Measurements from ENCODE around the gene C12orf43.

The C12orf43 gene

DNA sequence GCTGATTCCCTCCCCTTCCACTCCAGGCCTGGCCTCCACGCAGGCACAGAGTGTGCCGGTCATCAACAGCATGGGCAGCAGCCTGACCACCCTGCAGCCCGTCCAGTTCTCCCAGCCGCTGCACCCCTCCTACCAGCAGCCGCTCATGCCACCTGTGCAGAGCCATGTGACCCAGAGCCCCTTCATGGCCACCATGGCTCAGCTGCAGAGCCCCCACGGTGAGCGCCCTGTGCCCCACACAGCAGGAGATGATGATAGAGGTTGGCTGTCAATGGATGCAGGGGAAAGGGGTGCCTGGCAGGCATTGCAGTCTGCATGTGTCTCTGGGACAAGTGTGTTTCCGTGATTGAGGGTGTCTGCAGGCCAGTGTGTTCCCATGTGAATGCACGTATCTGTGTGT, 18.8 kb downstream of the C12orf43 start:
- DNase-seq = no peak

DNA sequence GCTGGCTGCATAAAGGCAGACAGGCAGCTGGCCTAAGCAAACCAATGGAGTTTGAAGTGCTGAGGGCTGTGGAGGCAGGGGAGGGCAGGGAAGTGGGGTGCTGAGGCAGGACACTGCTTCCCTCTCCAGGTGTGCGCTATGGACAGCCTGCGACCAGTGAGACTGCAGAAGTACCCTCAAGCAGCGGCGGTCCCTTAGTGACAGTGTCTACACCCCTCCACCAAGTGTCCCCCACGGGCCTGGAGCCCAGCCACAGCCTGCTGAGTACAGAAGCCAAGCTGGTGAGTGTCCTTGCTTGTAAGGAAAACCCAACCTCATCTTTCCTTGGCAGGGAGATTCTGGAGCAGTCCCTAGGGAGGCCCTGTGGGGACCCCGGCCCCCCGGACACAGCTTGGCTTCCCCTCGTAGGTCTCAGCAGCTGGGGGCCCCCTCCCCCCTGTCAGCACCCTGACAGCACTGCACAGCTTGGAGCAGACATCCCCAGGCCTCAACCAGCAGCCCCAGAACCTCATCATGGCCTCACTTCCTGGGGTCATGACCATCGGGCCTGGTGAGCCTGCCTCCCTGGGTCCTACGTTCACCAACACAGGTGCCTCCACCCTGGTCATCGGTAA, 20.0 kb downstream of the C12orf43 start:
- no peak for DNase-seq

DNA sequence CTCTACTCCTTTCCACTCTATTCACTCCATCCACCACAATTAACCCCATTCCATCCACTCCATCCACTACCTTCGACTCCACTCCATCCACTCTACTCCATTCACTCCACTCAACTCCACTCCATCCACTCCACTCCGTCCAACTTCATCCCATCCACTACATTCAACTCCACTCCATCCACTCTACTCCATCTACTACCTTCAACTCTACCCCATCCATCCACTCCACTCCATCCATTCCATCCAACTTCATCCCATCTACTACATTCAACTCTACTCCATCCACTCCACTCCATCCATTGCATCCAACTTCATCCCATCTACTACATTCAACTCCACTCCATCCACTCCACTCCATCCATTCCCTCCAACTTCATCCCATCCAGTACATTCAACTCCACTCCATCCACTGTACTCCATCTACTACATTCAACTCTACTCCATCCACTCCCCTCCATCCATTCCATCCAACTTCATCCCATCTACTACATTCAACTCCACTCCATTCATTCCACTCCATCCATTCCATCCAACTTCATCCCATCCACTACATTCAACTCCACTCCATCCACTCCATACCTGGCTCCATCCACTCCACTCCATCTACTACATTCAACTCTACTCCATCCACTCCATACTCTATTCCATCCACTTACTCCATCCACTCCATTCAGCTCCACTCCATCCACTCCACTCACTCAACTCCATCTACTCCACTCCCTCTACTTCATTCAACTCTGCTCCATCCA, 21.5 kb downstream of the C12orf43 start:
- DNase-seq = no peak

DNA sequence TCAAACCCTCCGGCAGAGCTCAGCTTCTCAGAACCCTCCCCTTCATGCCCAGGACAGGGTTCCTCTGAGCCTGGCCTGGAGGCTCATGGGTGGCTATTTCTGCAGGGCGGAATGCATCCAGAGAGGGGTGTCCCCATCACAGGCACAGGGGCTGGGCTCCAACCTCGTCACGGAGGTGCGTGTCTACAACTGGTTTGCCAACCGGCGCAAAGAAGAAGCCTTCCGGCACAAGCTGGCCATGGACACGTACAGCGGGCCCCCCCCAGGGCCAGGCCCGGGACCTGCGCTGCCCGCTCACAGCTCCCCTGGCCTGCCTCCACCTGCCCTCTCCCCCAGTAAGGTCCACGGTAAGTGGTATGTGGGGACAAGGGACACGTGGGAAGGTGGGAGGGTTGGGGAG, 22.2 kb downstream of the C12orf43 start:
- no peak for DNase-seq

DNA sequence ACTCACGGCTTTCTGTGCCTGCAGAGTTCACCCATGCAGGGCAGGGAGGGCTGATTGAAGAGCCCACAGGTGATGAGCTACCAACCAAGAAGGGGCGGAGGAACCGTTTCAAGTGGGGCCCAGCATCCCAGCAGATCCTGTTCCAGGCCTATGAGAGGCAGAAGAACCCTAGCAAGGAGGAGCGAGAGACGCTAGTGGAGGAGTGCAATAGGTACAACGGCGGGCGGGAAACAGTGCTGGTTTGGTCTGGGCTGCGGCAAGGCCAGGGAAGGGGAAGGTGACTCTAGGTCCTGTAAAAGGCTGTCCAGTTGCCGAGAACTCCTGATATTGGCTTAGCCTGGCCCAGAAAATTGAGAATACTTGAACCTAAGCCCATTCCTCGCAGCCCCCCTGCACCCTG, 22.8 kb downstream of the C12orf43 start:
- DNase-seq = no peak

DNA sequence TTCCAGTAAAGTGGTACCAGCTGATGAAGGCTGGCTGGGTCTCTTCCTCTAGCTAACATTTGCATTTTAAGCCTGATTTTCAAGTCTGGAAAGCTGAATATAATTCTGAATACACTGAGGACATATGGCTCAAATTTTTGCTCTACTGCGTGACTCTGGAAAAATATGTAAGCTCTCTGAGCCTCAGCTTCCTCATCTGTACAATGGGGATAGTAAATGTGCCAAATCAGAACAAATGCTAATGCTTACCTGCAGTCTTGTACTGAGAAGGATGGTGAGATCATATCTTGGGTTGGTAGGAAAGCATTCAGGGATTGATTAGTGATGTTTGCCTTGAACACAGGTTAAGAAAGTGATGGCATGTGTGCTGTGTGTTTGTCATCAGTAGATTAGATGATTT, 23.3 kb downstream of the C12orf43 start:
- DNase-seq = no peak

DNA sequence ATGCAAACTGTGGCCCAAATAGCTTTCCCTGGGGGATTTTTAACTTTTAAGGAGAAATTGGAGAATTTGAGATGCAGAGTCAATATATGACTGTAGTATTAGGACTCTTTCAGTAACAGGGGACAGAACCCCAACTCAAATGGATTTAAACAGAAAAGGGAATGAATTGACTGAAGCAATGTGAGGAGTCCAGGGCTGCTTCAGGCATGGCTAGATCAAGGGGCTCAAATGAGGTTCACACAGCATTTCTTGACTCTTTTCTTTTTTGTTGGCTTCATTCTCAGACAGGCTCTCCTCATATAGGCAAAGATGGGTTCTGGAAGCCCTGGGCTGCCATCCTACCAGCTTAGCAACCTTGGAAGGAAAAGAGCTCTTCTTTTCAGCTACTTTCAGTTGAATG, 24.3 kb downstream of the C12orf43 start:
- DNase-seq = no peak

DNA sequence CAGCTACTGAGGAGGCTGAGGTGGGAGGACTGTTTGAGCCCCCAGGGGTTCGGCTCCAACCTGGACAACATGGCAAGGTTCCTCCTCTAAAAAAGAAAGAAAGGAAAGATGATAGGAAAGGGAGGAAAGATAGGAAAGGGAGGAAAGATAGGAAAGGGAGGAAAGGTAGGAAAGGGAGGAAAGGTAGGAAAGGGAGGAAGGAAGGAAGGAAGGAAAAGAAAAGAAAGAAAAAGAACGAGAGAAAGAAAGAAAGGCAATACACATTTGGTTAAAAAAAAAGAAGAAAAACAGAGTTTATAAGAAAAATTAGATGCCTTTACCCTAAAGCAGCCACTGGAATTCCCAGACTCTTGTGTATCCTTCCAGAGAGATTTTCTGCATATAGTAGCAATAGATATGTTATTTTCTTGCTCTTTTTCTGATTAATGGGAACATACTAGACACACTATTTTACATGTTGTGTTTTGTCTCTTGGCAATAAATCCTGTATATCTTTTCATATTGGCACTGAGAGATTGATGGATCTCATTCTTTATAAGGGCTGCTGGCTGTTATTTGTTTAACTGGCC, 25.7 kb downstream of the C12orf43 start:
- DNase-seq = no peak

DNA sequence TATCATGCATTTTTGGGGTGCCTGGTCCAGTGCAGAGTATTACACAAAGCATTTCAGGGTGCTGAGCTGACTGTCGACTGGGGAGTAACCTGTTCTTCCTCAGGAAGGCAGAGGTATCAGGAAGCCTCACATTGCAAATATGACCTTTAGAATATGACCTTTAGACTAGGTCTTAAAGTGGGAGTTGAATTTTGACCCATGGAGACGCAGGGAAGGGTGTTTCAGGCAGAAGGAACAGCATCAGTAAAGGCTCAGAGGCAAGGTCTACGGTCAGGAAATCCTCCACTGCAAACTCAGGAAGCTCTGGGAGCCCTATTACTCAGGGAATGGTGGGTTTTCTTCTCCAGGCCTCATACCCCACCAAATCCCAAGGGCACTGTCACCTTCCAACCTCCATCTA, 26.6 kb downstream of the C12orf43 start:
- DNase-seq = no peak

DNA sequence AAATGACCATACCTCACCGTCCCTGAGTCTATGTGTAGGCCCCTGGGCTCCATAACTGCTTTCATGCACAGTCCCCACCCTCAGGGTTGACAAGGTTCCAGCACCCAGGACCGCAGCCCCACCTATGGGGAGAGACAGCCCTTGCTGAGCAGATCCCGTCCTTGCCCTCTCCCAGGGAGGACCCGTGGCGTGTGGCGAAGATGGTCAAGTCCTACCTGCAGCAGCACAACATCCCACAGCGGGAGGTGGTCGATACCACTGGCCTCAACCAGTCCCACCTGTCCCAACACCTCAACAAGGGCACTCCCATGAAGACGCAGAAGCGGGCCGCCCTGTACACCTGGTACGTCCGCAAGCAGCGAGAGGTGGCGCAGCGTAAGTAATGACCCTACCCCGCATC, 27.6 kb downstream of the C12orf43 start:
- DNase-seq = no peak

DNA sequence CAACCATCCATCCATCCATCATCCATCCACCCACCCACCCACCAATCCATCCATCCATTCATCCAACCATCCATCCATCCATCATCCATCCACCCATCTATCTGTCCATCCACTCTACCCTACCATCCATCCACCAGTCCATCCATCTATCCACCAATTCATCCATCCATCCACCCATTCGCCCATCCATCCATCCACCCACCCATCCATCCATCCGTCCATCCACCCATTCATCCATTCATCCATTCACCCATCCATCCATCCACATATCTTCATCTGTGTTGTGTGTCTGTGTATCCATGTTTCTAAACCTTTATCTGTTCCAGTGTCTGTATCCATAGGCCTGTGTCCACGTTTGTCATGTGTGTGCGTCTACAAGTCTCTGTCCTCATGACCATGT, 28.1 kb downstream of the C12orf43 start:
- DNase-seq = no peak

DNA sequence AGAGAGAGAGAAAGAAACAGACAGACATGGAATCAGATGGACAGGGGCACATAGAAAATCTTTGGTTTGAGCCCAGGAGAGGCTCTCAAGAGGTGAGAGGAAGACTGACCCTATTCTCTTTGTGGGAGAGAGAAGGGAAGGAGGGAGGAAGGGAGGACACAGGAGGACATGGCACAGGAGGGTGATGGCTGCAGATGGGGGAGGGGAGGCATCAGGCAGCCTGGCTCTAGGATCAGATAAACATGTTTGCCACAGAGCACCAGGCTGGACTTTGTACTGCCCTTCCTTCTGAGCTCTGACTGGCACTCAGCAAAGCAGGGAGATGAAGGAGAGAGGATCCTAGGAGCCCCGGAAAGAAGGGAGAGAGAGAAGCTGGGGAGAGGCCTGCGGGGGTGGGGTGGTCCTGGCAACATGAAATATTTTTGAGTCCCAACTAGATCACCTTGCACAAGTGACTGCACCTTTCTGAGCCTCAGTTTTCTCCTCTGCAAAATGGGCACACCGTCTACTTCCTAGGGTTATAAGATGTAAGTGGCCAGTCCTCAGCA, 31.9 kb downstream of the C12orf43 start:
- DNase-seq = no peak

DNA sequence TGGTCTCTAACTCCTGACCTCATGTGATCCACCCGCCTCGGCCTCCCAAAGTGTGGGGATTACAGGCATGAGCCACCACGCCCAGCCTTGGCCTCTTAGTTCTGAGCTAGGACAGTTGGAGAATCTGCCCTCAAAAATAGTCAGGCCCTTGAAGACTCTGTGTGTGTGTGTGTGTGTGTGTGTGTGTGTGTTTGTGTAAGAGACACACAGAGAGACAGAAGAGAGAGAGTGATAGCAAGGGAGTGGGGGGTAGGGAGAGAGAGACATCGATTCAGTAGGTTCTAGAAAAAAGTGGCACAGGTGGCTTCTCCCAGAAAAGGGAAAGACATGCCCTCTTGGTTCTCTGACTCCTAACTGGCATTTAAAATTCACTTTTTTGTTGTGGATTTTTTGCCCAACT, 32.5 kb downstream of the C12orf43 start:
- DNase-seq = no peak

DNA sequence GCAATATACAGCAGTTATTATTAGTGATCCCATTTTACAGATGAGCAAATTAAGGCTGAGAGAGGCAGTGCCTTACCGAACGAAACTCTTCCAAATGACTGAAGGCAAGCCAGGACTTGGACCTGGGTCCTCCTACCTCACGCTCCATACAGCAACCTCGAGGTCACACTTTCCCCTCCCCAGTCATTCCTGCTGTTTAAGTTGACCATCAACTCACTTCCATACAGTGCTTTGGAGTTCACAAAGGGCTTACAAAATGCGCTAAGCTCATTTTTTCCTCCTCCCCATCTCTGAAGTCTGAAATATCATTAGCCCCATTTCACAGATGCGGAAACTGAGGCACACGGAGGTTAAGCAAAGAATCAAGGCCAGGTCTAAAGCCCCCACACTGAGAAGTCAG, 33.6 kb downstream of the C12orf43 start:
- DNase-seq = no peak

DNA sequence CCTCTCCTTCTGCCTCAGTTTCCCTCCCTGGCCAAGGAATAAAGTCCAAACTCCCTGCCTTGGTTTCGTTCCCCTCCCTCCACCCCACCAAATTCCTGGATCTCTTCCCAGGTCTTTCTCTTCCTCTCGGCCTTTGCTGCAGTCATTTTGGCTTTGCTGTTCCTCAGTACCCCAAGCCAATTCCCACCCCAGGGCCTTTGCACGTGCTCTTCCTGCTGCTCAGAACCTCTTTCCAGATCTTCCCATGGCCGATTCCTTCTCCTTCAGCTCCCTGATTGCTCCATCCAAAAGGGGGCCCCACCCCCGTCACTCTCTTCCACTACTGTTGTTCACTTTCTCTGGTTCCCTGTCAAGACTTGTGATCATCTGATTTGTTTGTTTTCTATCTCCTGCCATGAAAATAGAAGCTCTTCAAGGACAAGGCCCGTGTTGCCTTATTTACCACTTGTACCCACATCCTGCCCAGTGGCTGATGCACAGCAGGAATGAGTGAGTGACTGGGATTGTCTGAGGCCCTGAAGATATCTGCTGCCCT, 34.8 kb downstream of the C12orf43 start:
- DNase-seq = no peak

DNA sequence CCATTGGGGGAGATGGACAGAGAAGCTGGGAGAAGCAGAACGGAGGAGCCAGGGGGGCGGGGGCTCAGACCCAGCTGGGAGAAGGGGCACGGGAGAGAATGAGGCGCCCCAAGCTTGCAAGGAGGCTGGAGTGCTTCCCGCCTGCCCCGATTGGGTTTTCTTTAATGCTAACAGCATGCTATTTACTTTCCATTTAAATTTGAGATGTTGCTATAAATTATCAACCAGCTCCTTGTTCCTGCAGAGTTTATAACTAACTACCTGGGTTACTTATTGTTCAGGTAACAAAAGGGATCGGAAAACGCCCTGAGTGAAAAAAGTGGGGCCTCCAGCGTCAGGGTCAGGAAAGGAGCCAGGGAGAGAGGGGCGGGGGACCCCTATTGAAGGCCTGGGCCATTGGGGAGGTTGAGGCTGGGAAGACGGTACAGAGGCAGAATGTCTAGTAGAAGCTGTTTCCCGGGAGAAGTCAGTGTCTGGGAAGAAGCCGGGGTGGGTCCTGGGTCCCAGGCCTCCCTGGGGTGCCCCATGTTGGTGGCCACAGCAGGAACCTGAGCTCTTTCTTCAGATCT, 35.4 kb downstream of the C12orf43 start:
- no peak for DNase-seq

DNA sequence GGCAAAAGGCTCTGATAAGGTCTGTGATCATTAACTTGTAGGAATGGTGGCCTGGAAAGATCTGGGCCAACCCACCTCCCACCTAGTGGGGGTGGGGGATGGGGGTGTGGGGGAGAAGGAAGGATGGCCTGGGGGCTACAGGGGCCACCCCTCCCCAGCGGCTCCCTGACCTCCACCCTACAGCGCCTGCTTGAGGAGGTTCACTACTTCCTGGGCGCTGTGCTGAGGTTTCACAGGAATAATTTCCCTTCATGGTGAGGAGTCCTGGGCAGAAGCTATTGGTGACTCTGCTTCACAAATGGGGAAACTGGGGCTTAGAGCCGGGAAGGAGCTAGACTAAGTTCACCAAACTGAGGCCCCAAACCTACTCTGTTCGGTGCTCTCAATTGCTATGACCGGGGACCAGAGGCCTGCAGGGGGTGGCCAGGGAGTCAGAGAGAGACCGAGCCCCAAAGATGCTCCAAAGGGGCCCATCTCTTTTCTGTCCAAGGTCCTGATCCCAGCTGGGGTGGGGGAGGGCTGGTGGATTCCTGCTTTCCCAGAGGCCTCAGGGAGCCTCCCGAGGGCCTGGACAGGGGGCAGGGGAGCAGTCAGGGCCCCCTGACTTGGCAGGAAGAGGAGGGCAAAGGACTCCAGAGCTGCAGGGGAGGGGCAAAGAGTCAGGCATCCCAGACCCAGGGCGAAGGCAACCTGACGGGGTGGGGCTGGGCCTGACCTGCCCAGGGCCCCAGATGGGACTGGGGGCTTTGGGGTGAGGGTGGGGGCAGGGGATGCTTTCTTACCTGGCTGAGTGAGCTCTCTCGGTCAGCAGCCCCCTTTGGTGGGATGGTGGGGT, 36.2 kb downstream of the C12orf43 start:
- DNase-seq = no peak

DNA sequence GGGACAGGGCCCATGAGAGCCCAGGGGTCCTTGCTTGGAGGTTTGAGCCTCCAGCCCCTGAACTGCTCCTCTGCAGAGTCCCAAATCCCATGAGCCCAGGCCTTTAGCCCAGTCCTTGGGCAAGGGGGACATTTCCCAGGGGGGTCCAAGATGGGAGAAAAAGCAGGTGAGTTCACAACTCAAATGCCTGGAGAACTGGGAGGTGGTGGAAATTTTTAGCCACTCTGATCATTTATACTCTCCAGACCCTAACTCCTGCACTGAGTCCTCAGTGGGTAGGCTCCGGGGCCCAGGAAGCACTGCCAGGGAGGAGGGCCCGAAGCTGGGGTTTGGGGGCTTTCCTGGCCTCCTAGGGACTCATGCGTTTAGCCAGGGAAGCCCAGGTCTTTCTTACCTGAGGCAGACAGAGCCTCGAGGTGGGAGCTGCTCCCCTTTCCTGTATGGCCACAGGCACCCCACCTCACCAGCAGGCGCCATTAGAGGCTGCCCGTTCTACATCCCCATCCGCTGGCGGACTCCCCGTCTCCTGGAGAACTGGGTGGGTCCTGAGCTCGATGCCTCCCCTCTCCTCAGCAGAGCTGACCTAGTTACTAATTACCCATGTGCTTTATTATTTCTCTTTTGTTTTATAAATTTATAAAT, 36.9 kb downstream of the C12orf43 start:
- no peak for DNase-seq

DNA sequence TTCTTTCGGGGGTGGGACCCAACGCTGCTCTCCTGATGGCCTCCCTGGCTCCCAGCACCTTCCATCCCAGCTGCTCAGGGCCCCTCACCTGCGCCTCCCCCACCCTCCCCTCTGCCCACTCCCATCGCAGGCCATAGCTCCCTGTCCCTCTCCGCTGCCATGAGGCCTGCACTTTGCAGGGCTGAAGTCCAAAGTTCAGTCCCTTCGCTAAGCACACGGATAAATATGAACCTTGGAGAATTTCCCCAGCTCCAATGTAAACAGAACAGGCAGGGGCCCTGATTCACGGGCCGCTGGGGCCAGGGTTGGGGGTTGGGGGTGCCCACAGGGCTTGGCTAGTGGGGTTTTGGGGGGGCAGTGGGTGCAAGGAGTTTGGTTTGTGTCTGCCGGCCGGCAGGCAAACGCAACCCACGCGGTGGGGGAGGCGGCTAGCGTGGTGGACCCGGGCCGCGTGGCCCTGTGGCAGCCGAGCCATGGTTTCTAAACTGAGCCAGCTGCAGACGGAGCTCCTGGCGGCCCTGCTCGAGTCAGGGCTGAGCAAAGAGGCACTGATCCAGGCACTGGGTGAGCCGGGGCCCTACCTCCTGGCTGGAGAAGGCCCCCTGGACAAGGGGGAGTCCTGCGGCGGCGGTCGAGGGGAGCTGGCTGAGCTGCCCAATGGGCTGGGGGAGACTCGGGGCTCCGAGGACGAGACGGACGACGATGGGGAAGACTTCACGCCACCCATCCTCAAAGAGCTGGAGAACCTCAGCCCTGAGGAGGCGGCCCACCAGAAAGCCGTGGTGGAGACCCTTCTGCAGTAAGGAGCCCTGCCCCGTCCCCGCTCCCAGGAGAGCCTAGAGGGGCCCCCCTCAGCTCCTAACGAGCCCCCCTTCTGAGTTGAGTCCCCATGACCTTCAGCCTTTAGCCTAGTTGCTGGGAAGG, 37.7 kb downstream of the C12orf43 start, which contains the start of gene HNF1A:
HNF1A (plus strand) TSS at position 248 of the 924 bp plus-strand sequence; CDS start at position 474, 226 bp downstream.
- DNase-seq = no peak

DNA sequence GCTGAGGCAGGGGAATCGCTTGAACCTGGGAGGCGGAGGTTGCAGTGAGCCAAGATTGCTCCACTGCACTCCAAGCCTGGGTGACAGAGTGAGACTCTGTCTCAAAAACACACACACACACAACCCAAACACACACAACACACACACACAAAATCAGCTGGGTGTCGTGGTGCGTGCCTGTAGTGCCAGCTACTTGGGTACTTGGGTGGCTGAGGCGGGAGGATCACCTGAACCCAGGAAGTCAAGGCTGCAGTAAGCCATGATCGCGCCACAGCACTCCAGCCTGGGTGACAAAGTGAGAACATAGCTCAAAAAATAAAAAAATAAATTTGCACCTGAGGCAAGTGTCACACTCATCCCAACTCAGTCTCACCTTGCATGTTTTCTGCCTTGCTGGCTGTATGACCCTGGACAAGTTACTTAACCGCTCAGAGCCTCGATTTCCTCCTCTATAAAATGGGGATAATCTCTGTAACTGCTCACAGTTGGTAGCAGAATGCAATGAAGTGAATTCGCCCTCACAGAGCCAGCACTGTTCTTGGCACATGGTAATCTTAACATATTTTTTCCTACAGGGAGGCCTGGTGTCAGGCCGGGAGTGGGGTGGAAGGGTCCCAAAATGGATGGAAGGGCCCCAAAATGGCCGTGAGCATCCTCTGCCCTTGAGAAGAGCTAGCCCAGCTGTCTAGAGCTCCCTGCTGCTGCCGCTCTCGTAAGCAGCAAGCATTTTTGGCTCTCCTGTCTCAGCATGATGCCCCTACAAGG, 38.6 kb downstream of the C12orf43 start:
- no peak for DNase-seq
